Activated naive CD4-positive, alpha-beta T cell treated with anti-CD3 and anti-CD28 coated beads for 36 hours (primary cell): ENCODE results near the gene DUX4. TPM values are rescaled to one million over a fixed set of nuclear protein-coding genes. Genes with fewer than 3 reads are reported as not detected.
"Not testable (repeated sequence)": the region's sequence is repeated elsewhere in the genome, so short reads cannot be mapped to it uniquely, and the experiment has no call there.

Experiments used
- CTCF ChIA-PET: fragments of 350-600 bp; sonication (Branson Sonifier 250); formaldehyde crosslinking; loops from one replicate; lab custom pipeline; 2021; ENCODE audit warnings: antibody characterized with exemption; lab: Charles Lee
- DNase-seq: peaks from one replicate; pipeline ENCODE4 v3.0.0-alpha.2; 2020
- H3K27ac Mint-ChIP-seq: one replicate; pipeline ENCODE4 v1.8.0; 2021; ENCODE audit warnings: mild to moderate bottlenecking, mixed read lengths
- H3K27me3 Mint-ChIP-seq: one replicate; pipeline ENCODE4 v1.8.0; 2021; ENCODE audit warnings: low read depth, mixed read lengths
- H3K36me3 Mint-ChIP-seq: one replicate; pipeline ENCODE4 v1.8.0; 2021; ENCODE audit warnings: low read depth, mixed read lengths
- H3K4me1 Mint-ChIP-seq: one replicate; pipeline ENCODE4 v1.8.0; 2021; ENCODE audit warnings: low read depth, mixed read lengths
- H3K4me3 Mint-ChIP-seq: one replicate; pipeline ENCODE4 v1.8.0; 2021; ENCODE audit warnings: mild to moderate bottlenecking, moderate library complexity, mixed read lengths
- H3K9me3 Mint-ChIP-seq: one replicate; pipeline ENCODE4 v1.8.0; 2021; ENCODE audit warnings: mixed read lengths
- intact Hi-C: fragments of 100-400 bp; cut with micrococcal nuclease; formaldehyde crosslinking; loops from one replicate; pipeline ENCODE4 v1.15.1; 2023
- total RNA-seq, 2 experiments: library from RNA; stranded (reverse); gene quantifications; one replicate each; pipeline ENCODE4 v1.2.3, GENCODE V29; 2021

Gene DUX4
- total RNA-seq: not detected

GRCh38 chr4:190173428-190173827 lies at the start of gene DUX4:
Gene DUX4 (plus strand): TSS chr4:190173774. CDS start chr4:190173774, 0 bp downstream.
- intact Hi-C loops, H3K4me1 Mint-ChIP-seq, H3K9me3 Mint-ChIP-seq, H3K36me3 Mint-ChIP-seq, H3K4me3 Mint-ChIP-seq, H3K27ac Mint-ChIP-seq, H3K27me3 Mint-ChIP-seq, CTCF ChIA-PET, DNase-seq: not testable (repeated sequence)

- H3K4me1 Mint-ChIP-seq, H3K27me3 Mint-ChIP-seq, DNase-seq, H3K9me3 Mint-ChIP-seq, H3K4me3 Mint-ChIP-seq, intact Hi-C loops, H3K36me3 Mint-ChIP-seq, CTCF ChIA-PET, H3K27ac Mint-ChIP-seq: not testable (repeated sequence)
Measured at GRCh38 chr4:190175436-190175835, 1.9 kb downstream of the DUX4 start.

GRCh38 chr4:190177727-190178605 lies 4.4 kb downstream of the DUX4 start:
- H3K36me3 Mint-ChIP-seq, CTCF ChIA-PET: not testable (repeated sequence)

GRCh38 chr4:190178606-190178990 lies 5.0 kb downstream of the DUX4 start:
- CTCF ChIA-PET, H3K36me3 Mint-ChIP-seq, H3K27me3 Mint-ChIP-seq, DNase-seq, H3K4me3 Mint-ChIP-seq, intact Hi-C loops, H3K9me3 Mint-ChIP-seq, H3K4me1 Mint-ChIP-seq, H3K27ac Mint-ChIP-seq: not testable (repeated sequence)

More at GRCh38 chr4:190177727-190178605, 4.4 kb downstream of the DUX4 start:
- H3K4me1 Mint-ChIP-seq, H3K4me3 Mint-ChIP-seq, H3K27me3 Mint-ChIP-seq, H3K9me3 Mint-ChIP-seq, H3K27ac Mint-ChIP-seq, intact Hi-C loops: not testable (repeated sequence)
- DNase-seq: peak; percentile 15

GRCh38 chr4:190179030-190179739 lies 5.6 kb downstream of the DUX4 start:
- H3K9me3 Mint-ChIP-seq, DNase-seq, H3K4me1 Mint-ChIP-seq, H3K36me3 Mint-ChIP-seq, H3K4me3 Mint-ChIP-seq, H3K27ac Mint-ChIP-seq, CTCF ChIA-PET, intact Hi-C loops, H3K27me3 Mint-ChIP-seq: not testable (repeated sequence)

- CTCF ChIA-PET, H3K27me3 Mint-ChIP-seq, intact Hi-C loops, H3K9me3 Mint-ChIP-seq, H3K4me1 Mint-ChIP-seq, DNase-seq, H3K27ac Mint-ChIP-seq, H3K4me3 Mint-ChIP-seq, H3K36me3 Mint-ChIP-seq: not testable (repeated sequence)
Measured at GRCh38 chr4:190179740-190180094, 6.1 kb downstream of the DUX4 start.

- H3K9me3 Mint-ChIP-seq, H3K4me3 Mint-ChIP-seq, intact Hi-C loops: not testable (repeated sequence)
Measured at GRCh38 chr4:190180947-190181346, 7.4 kb downstream of the DUX4 start.

GRCh38 chr4:190181481-190182100 lies 8.0 kb downstream of the DUX4 start:
- intact Hi-C loops, H3K27ac Mint-ChIP-seq, H3K9me3 Mint-ChIP-seq, H3K4me1 Mint-ChIP-seq, H3K36me3 Mint-ChIP-seq, CTCF ChIA-PET, H3K27me3 Mint-ChIP-seq, H3K4me3 Mint-ChIP-seq: not testable (repeated sequence)
- DNase-seq: peak; percentile 10

More at GRCh38 chr4:190180947-190181346, 7.4 kb downstream of the DUX4 start:
- H3K36me3 Mint-ChIP-seq, CTCF ChIA-PET, DNase-seq, H3K27ac Mint-ChIP-seq, H3K27me3 Mint-ChIP-seq, H3K4me1 Mint-ChIP-seq: not testable (repeated sequence)

- H3K27me3 Mint-ChIP-seq, H3K4me1 Mint-ChIP-seq, H3K9me3 Mint-ChIP-seq, H3K27ac Mint-ChIP-seq, H3K36me3 Mint-ChIP-seq, CTCF ChIA-PET, DNase-seq, H3K4me3 Mint-ChIP-seq, intact Hi-C loops: not testable (repeated sequence)
Measured at GRCh38 chr4:190203510-190203909, 29.9 kb downstream of the DUX4 start.

Other genes with a start within 250 kb of the DUX4 start
- 10 to 100 TPM; 47.7 to 51.9 TPM for gene FRG1, start 232.9 kb upstream of the DUX4 start, total RNA-seq
- not detected for gene FRG2, start 146.5 kb upstream of the DUX4 start, total RNA-seq
- under 1 TPM in 1 of 2 experiments, not detected in 1; 0.05 TPM for gene DBET, start 109.3 kb upstream of the DUX4 start, total RNA-seq